Spleen (tissue), 11 donors: ENCODE measurements around the gene MTPN. TPM values are rescaled to one million over a fixed set of nuclear protein-coding genes. Genes with fewer than 3 reads are reported as not detected.

Experiments
- DNase-seq: peaks from one replicate; pipeline ENCODE4 v3.0.0-alpha.2; 2020
- H3K27ac ChIP-seq, 8 donors: fragments of 200-600 bp; sonication (generic) in 7 of 8; 1 replicate in 4 of 8; 2 replicates in 4 of 8; pipeline versions ENCODE4 v1.5.0 to v1.8.0; 2016 to 2021; ENCODE audit warnings: inconsistent platforms in 4 of 8, mild to moderate bottlenecking in 4 of 8, moderate library complexity in 1 of 8
- H3K27me3 ChIP-seq, 7 donors: fragments of 200-600 bp; sonication (generic) in 6 of 7; replicated peaks in 1 of 7; 1 replicate in 4 of 7; 2 replicates in 3 of 7; pipeline versions ENCODE4 v1.5.0 to v1.8.0; 2016 to 2021; ENCODE audit warnings: inconsistent platforms in 3 of 7, mild to moderate bottlenecking in 1 of 7
- H3K36me3 ChIP-seq, 6 donors: fragments of 200-600 bp; sonication (generic) in 5 of 6; 1 replicate in 4 of 6; 2 replicates in 2 of 6; pipeline versions ENCODE4 v1.5.0 to v1.8.0; 2016 to 2021; ENCODE audit warnings: inconsistent platforms in 2 of 6
- H3K4me1 ChIP-seq, 6 donors: fragments of 200-600 bp; sonication (generic) in 5 of 6; 1 replicate in 3 of 6; 2 replicates in 3 of 6; pipeline versions ENCODE4 v1.5.0 to v1.8.0; 2016 to 2021; ENCODE audit warnings: inconsistent platforms in 3 of 6
- H3K4me3 ChIP-seq, 8 donors: fragments of 200-600 bp; sonication (generic) in 7 of 8; 1 replicate in 4 of 8; 2 replicates in 4 of 8; pipeline versions ENCODE4 v1.5.0 to v1.8.0; 2016 to 2021; ENCODE audit warnings: inconsistent platforms in 4 of 8, mild to moderate bottlenecking in 4 of 8, moderate library complexity in 2 of 8
- H3K9me3 ChIP-seq, 8 donors: fragments of 200-600 bp; sonication (generic) in 7 of 8; 1 replicate in 4 of 8; 2 replicates in 4 of 8; pipeline versions ENCODE4 v1.5.0 to v1.8.0; 2016 to 2021; ENCODE audit warnings: inconsistent platforms in 4 of 8
- CTCF ChIP-seq, 11 experiments: fragments of 200-600 bp in 7 of 11; fragments of 450-650 bp in 4 of 11; sonication (generic) in 4 of 11; IDR thresholded peaks in 8 of 11; conservative IDR thresholded peaks in 3 of 11; 1 replicate in 7 of 11; 2 replicates in 4 of 11; pipeline versions ENCODE4 v1.4.0 to v1.8.0; 2016 to 2021; ENCODE audit warnings: antibody characterized with exemption in 11 of 11, inconsistent platforms in 4 of 11, mild to moderate bottlenecking in 1 of 11
- POLR2A ChIP-seq, 3 donors: fragments of 450-650 bp; IDR thresholded peaks; one replicate each; pipeline ENCODE4 v1.5.1; 2017; ENCODE audit warnings: antibody characterized with exemption in 3 of 3, mild to moderate bottlenecking in 1 of 3
- POLR2AphosphoS5 ChIP-seq, 3 donors: sonication (generic); formaldehyde crosslinking; IDR thresholded peaks; one replicate each; pipeline ENCODE4 v1.5.1; 2017; ENCODE audit warnings: antibody characterized with exemption in 3 of 3
- WGBS, 5 donors: extraction: QIAGEN DNeasy Blood & Tissue Kit in 3 of 5; methylation state at CpG; one replicate each; pipeline versions ENCODE4 v1.1.5 to v1.1.7; 2013 to 2018; 5-methylcytosine and 5-hydroxymethylcytosine counted together
- intact Hi-C: fragments of 100-400 bp; cut with DNase I; formaldehyde crosslinking; loops from one replicate; pipeline ENCODE4 v1.15.0; 2023; ENCODE audit warnings: low total_unique reads
- polyA plus RNA-seq, 3 donors: library from polyadenylated mRNA; stranded (reverse); fragments of 200-250 nt; gene quantifications; one replicate each; pipeline ENCODE4 v1.2.1, GENCODE V29; 2013
- total RNA-seq, 7 donors: library from RNA; depleted of rRNA in 3 of 7; stranded (reverse); fragments of >200 nt in 3 of 7; fragmentation: NEBNext Ultra II Directional in 4 of 7; extraction: Animal tissue kit (Norgen Biotek cat#: 25700) in 4 of 7; gene quantifications; one replicate each; pipeline versions ENCODE4 v1.1.0 to v1.2.1, GENCODE V29; 2016 to 2021
- donor health status: healthy with polysubstance abuse.
- donor health status: DM: no; HTN: no; CAD: no; lungs with moderate emphysema.
- donor health status: DM: no; HTN: no; CAD: no.
- donor health status: Bipolar disorder and iron deficiency.
- donor health status: healthy.
- donor health status: DM: no; HTN: no; CAD: no.
- donor health status: DM: yes; HTN: yes; CAD: no.

MTPN gene
- total and polyA plus RNA-seq, 10 donors = 43.2 to 192 (median 157) TPM

GRCh38 chr7:135925210-135925609 lies 51.9 kb downstream of the MTPN start:
- H3K4me1 ChIP-seq = peaks cover 0 to 20% (median 2%) of the 10 kb centered on the region in 6 donors
- peaks cover 0 to 6% (median 0%) of the 10 kb centered on the region in 8 donors for H3K9me3 ChIP-seq
- peaks cover 2 to 56% (median 25%) of the 10 kb centered on the region in 6 donors for H3K36me3 ChIP-seq
- no peak for DNase-seq
- TF ChIP-seq CTCF (IDR thresholded peaks at IDR 0.05 in 8 of 11, conservative IDR thresholded peaks at IDR 0.05 in 3 of 11) = no peak
- TF ChIP-seq POLR2AphosphoS5 (IDR thresholded peaks at IDR 0.05) = no peak
- TF ChIP-seq POLR2A (IDR thresholded peaks at IDR 0.05) = no peak
- WGBS, 5 donors = 76 to 90% (median 82%) methylated on average over 3 of the region's 3 CpGs
- no peak overlapping the region for H3K27ac ChIP-seq
- H3K27me3 ChIP-seq = no peaks in the 10 kb centered on the region
- no peak overlapping the region for H3K4me3 ChIP-seq
- intact Hi-C loops = no loop called here

DNA sequence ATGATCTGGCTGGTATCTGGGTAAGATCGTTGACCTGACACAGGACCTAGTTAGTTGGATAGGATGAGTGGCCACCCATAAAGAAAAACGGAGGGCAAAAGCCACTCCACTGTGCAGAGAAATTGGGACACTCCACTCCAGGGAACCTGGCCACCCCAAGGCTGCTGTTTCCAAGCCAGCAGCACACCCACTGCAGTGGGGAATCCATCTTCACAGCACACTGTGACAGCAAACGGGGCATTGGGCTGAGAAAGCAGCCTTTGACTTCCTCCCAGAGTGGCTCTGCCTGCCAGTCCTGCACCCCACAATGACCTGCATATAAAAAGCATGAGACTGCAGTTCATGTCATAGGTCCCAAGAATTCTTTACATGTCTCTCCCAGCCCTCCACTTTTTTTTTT lies 52.9 kb downstream of the MTPN start:
- intact Hi-C loops = no loop called here
- Histone ChIP-seq H3K27ac (no peak overlapping the region), H3K36me3 (peaks cover 2 to 47% (median 23%) of the 10 kb centered on the region in 6 donors), H3K27me3 (no peaks in the 10 kb centered on the region), H3K9me3 (peaks cover 0 to 6% (median 0%) of the 10 kb centered on the region in 8 donors), H3K4me3 (no peak overlapping the region), H3K4me1 (peaks cover 0 to 12% (median 0%) of the 10 kb centered on the region in 6 donors)
- DNase-seq = no peak
- TF ChIP-seq POLR2AphosphoS5 (IDR thresholded peaks at IDR 0.05) (peak in 1 of 3 donors; percentile 18), POLR2A (IDR thresholded peaks at IDR 0.05) (no peak)
- 75 to 89% (median 83%) methylated on average over 3 of the region's 3 CpGs for WGBS, 5 donors

- no peak for TF ChIP-seq CTCF (IDR thresholded peaks at IDR 0.05 in 8 of 11, conservative IDR thresholded peaks at IDR 0.05 in 3 of 11)
- no peak for TF ChIP-seq POLR2AphosphoS5 (IDR thresholded peaks at IDR 0.05)
- no peak for TF ChIP-seq POLR2A (IDR thresholded peaks at IDR 0.05)
- Histone ChIP-seq H3K9me3 (peaks cover 0 to 6% (median 0%) of the 10 kb centered on the region in 8 donors), H3K27me3 (no peaks in the 10 kb centered on the region), H3K4me3 (no peak overlapping the region), H3K36me3 (peaks cover 0 to 27% (median 10%) of the 10 kb centered on the region in 6 donors), H3K4me1 (peaks cover 0 to 6% (median 0%) of the 10 kb centered on the region in 6 donors), H3K27ac (no peak overlapping the region)
- no peak for DNase-seq
- intact Hi-C loops = no loop called here
- WGBS, 5 donors = 78 to 100% (median 97%) methylated on average over 3 of the region's 3 CpGs
Measured at GRCh38 chr7:135922263-135922662, 54.9 kb downstream of the MTPN start.

- Histone ChIP-seq H3K4me1 (peaks cover 0 to 6% (median 0%) of the 10 kb centered on the region in 6 donors), H3K9me3 (peaks cover 0 to 6% (median 0%) of the 10 kb centered on the region in 8 donors), H3K27ac (no peak overlapping the region), H3K4me3 (no peak overlapping the region), H3K27me3 (no peaks in the 10 kb centered on the region), H3K36me3 (peaks cover 0 to 9% (median 0%) of the 10 kb centered on the region in 6 donors)
- DNase-seq = no peak
- WGBS, 5 donors = 46 to 65% (median 53%) methylated on average over 7 of the region's 7 CpGs
- intact Hi-C loops = no loop called here
- TF ChIP-seq POLR2A (IDR thresholded peaks at IDR 0.05) (no peak), POLR2AphosphoS5 (IDR thresholded peaks at IDR 0.05) (no peak), CTCF (IDR thresholded peaks at IDR 0.05 in 8 of 11, conservative IDR thresholded peaks at IDR 0.05 in 3 of 11) (no peak)
Measured at GRCh38 chr7:135920478-135920877, 56.7 kb downstream of the MTPN start.
